ENCODE measurements around the gene HMGCLL1. TPM values are rescaled to one million over a fixed set of nuclear protein-coding genes. Genes with fewer than 3 reads are reported as not detected.

Gene HMGCLL1
- total and polyA plus RNA-seq, 7 donors = 0.23 to 7.5 (median 0.89) TPM; not detected in 1

DNA sequence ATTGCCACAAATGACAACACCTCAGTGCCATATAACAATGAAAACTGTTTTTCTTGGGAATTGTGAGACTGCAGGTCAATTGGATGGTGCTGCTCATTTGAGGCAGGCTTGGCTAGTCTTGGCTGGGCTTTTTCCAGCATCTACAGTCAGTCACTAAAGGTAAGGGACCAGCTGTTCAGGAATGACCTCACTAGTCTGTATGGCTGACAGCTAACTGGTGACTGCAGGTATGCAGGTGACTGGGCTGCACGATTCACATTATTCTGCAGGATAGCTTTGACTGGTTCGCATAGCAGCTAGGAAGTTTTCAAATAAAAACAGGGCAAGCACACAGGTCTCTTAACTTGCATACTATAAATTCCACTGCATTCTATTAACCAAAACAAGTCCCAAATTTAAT, 22.1 kb upstream of the HMGCLL1 start:
- 72 to 77% methylated on average over 2 of the region's 2 CpGs for WGBS, 2 donors
- Histone ChIP-seq H3K4me1 (no peaks in the 10 kb centered on the region), H3K36me3 (no peaks in the 10 kb centered on the region), H3K27ac (no peak overlapping the region), H3K9me3 (no peaks in the 10 kb centered on the region), H3K27me3 (no peaks in the 10 kb centered on the region), H3K4me3 (no peak overlapping the region)
- intact Hi-C loops (cut with DNase I) = no loop called here
- no peak for TF ChIP-seq POLR2A (IDR thresholded peaks at IDR 0.05)
- DNase-seq = no peak

DNA sequence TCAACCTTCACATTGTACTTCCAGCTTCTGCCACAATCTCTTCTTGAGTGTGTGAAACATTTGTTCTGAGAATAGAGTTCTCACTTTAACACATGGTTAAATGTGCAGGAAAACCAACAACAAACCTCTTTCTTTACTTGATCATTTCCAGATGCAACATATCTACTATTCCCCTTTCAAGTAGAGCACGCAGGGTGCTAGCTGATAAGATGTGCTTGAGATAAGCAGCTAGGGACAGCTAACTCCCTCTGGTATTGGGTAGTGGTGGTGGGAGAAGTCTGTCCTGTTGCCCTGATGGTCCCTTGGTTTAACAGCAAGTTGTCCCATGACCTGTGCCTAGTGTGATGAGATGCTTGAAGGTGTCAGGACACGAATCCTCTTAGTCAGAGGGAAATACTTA, 15.4 kb upstream of the HMGCLL1 start:
- 21 to 28% methylated on average over 2 of the region's 2 CpGs for WGBS, 2 donors
- TF ChIP-seq EP300 (IDR thresholded peaks at IDR 0.05) (no peak), CTCF (IDR thresholded peaks at IDR 0.05) (no peak), POLR2A (IDR thresholded peaks at IDR 0.05) (no peak), POLR2AphosphoS5 (IDR thresholded peaks at IDR 0.05) (no peak)
- H3K4me3 ChIP-seq = no peak overlapping the region
- H3K27me3 ChIP-seq = no peaks in the 10 kb centered on the region
- no peak overlapping the region for H3K27ac ChIP-seq
- H3K9me3 ChIP-seq = peaks cover 0 to 2% (median 0%) of the 10 kb centered on the region in 4 donors
- no peak for DNase-seq
- no peaks in the 10 kb centered on the region for H3K4me1 ChIP-seq
- intact Hi-C loops (cut with DNase I) = no loop called here
- H3K36me3 ChIP-seq = no peaks in the 10 kb centered on the region

DNA sequence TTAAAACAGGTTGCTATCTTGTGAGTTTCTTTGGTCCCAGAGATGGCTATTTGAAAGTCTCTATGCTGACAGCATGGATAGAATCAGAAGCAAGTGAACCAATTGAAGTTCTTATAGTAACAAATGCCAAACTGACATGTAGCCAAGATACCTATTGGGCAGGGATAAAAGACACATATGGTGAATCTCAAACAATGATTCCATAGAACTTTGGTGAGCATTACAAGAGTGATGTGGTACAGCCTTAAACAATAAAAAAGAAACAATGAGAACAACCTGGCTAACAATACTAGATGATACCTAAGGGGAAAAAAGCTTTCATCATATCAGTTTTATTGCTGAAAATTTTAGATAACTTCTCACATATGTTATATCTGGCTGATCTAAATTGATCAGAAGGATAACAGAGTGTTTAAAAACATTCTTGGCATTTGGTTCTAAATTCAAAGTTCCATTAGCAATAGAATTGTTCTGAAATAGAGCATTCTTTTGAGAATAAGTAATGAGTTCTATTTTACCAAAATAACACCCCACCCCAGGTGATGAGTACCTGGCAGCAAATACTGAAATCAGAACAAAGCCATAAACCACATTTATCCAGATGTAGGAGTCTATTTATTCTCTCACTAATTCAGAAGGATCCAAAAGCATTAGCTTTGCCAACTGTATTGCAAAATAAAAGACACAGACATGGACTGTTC, 5.8 kb upstream of the HMGCLL1 start:
- TF ChIP-seq POLR2A (IDR thresholded peaks at IDR 0.05) (no peak), EP300 (IDR thresholded peaks at IDR 0.05) (no peak), CTCF (IDR thresholded peaks at IDR 0.05) (no peak), POLR2AphosphoS5 (IDR thresholded peaks at IDR 0.05) (no peak)
- intact Hi-C loops (cut with DNase I) = no loop called here
- no peak for DNase-seq
- Histone ChIP-seq H3K36me3 (no peaks in the 10 kb centered on the region), H3K27me3 (no peaks in the 10 kb centered on the region), H3K9me3 (no peaks in the 10 kb centered on the region), H3K4me3 (no peak overlapping the region), H3K27ac (no peak overlapping the region), H3K4me1 (no peaks in the 10 kb centered on the region)

DNA sequence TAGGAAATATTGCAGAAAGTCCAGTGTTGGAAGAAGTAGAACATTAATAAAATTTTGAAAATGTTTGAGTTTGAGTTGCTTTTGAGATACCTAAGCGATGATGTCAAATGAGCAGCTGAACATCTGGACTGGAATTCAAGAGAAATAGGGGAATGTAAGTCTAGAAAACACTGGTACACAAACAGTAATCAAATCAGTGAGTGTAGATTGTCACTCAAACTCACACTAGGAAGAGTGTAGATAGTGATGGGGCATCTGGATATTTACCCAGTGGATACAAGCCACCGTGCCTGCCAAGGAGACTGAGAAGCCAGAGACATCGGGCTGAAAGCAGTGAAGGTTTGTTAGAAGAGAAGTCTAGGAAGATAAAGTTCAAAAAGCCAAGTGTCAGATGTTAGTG, 2.2 kb downstream of the HMGCLL1 start:
- peaks cover 4 to 14% (median 9%) of the 10 kb centered on the region in 3 donors for H3K27me3 ChIP-seq
- peaks cover 0 to 10% (median 4%) of the 10 kb centered on the region in 4 donors for H3K9me3 ChIP-seq
- no peak overlapping the region for H3K4me3 ChIP-seq
- no peak overlapping the region for H3K27ac ChIP-seq
- DNase-seq = no peak
- TF ChIP-seq EP300 (IDR thresholded peaks at IDR 0.05) = no peak
- no peak for TF ChIP-seq POLR2A (IDR thresholded peaks at IDR 0.05)
- no peak for TF ChIP-seq POLR2AphosphoS5 (IDR thresholded peaks at IDR 0.05)
- no peak for TF ChIP-seq CTCF (IDR thresholded peaks at IDR 0.05)
- 68 to 86% methylated on average over 3 of the region's 3 CpGs for WGBS, 2 donors
- no peaks in the 10 kb centered on the region for H3K36me3 ChIP-seq
- intact Hi-C loops (cut with DNase I) = no loop called here
- peaks cover 0 to 8% (median 4%) of the 10 kb centered on the region in 4 donors for H3K4me1 ChIP-seq

DNA sequence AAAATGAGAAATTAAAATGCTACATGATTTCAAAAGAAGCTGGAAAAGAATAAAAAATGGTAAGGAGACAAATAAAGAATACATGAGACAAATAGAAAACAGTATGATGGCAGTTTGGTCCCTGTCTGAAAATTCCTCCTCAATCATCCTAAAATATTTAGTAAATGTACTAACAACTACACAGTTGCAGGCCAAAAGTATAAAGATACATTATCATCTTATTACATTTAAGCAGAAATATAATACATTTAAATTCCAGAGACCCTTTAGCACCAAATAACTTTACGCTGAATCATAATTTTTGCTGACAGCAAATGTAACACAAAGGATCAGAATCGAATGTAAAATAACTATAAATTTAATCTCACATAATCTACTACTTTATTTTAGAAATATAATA, 4.4 kb downstream of the HMGCLL1 start:
- intact Hi-C loops (cut with DNase I) = no loop called here
- Histone ChIP-seq H3K4me1 (peaks cover 0 to 8% (median 5%) of the 10 kb centered on the region in 4 donors), H3K9me3 (peaks cover 0 to 10% (median 4%) of the 10 kb centered on the region in 4 donors), H3K27ac (no peak overlapping the region), H3K36me3 (no peaks in the 10 kb centered on the region), H3K4me3 (no peak overlapping the region), H3K27me3 (peaks cover 4 to 14% (median 9%) of the 10 kb centered on the region in 3 donors)
- 71 to 83% methylated on average over 2 of the region's 2 CpGs for WGBS, 2 donors
- TF ChIP-seq CTCF (IDR thresholded peaks at IDR 0.05) (no peak), POLR2AphosphoS5 (IDR thresholded peaks at IDR 0.05) (no peak), EP300 (IDR thresholded peaks at IDR 0.05) (no peak), POLR2A (IDR thresholded peaks at IDR 0.05) (no peak)
- DNase-seq = no peak
